Astrocyte (in vitro differentiated cells and primary cell): ENCODE data around the gene EML6.

Experiments used
- EZH2 ChIP-seq: IDR thresholded peaks from 2 replicates; pipeline ENCODE4 v1.6.1; 2012; ENCODE audit warnings: mild to moderate bottlenecking, low read length, inconsistent platforms; ENCODE audit not compliant: insufficient read depth
- TF ChIP-seq, protein P1 (sequence below): IDR thresholded peaks from 2 replicates; pipeline ENCODE4 v1.5.1; 2011; ENCODE audit warnings: low read depth, mild to moderate bottlenecking, inconsistent platforms, low read length, moderate library complexity; ENCODE audit not compliant: insufficient read depth

DNA sequence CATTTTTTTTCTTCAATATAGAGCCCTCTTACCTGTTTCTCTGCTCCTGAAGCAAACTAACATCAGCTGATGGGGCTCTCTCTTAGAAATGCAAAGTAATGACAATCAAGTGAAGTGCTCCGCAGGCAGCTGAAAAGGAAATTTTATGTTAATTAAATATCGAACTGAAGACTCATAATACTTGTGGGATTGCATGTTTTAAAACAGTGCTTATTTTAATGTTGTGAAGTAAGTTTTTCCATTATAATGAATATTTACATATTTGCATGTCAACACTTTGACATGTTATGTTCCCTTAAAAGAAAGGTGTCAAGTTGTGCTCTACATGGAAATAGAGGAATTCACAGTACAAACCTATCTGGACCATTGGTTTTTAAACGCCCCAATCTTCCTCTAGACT is 97.1 kb downstream of the EML6 start:
- TF ChIP-seq EZH2: no peak
- TF ChIP-seq, protein P1, sequence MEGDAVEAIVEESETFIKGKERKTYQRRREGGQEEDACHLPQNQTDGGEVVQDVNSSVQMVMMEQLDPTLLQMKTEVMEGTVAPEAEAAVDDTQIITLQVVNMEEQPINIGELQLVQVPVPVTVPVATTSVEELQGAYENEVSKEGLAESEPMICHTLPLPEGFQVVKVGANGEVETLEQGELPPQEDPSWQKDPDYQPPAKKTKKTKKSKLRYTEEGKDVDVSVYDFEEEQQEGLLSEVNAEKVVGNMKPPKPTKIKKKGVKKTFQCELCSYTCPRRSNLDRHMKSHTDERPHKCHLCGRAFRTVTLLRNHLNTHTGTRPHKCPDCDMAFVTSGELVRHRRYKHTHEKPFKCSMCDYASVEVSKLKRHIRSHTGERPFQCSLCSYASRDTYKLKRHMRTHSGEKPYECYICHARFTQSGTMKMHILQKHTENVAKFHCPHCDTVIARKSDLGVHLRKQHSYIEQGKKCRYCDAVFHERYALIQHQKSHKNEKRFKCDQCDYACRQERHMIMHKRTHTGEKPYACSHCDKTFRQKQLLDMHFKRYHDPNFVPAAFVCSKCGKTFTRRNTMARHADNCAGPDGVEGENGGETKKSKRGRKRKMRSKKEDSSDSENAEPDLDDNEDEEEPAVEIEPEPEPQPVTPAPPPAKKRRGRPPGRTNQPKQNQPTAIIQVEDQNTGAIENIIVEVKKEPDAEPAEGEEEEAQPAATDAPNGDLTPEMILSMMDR: no peak
